SK-N-SH (cell line): ENCODE results near the gene TMEM140. TPM values are rescaled to one million over a fixed set of nuclear protein-coding genes. Genes with fewer than 3 reads are reported as not detected.

Experiments
- CTCF ChIA-PET: fragments of 300-600, 350-600 bp; formaldehyde crosslinking; extraction: SDS; loops from one replicate; lab custom pipeline; 2021; lab: Yijun Ruan, JAX
- POLR2A ChIA-PET: fragments of 350-600 bp; sonication (Branson Sonifier 250); formaldehyde crosslinking; extraction: SDS; loops from one replicate; lab custom pipeline; 2020; ENCODE audit warnings: antibody characterized with exemption, inconsistent platforms; lab: Yijun Ruan, JAX
- DNase-seq: peaks from one replicate; pipeline ENCODE4 v3.0.0; 2012
- H2AFZ ChIP-seq: fragments of 200-600 bp; sonication (generic); 2 replicates; pipeline ENCODE4 v1.8.1; 2016; ENCODE audit warnings: antibody characterized with exemption, mild to moderate bottlenecking, low read depth
- H3F3A ChIP-seq: fragments of 200-600 bp; sonication (generic); replicated peaks from 2 replicates; pipeline ENCODE3; 2016; ENCODE audit warnings: antibody characterized with exemption, mild to moderate bottlenecking; ENCODE audit not compliant: insufficient read depth
- H3K27ac ChIP-seq, 2 experiments: fragments of 200-500 bp in 1 of 2; fragments of 200-600 bp in 1 of 2; sonication (Bioruptor generic) in 1 of 2; sonication (generic), shearing (Covaris generic) in 1 of 2; 2 replicates each; pipeline versions ENCODE4 v1.5.1 to v1.6.1; 2014 to 2016; ENCODE audit warnings: low read depth in 2 of 2, inconsistent platforms in 1 of 2, low read length in 1 of 2, mild to moderate bottlenecking in 1 of 2, mixed read lengths in 1 of 2
- H3K27me3 ChIP-seq: fragments of 200-600 bp; sonication (generic), shearing (Covaris generic); 2 replicates; pipeline ENCODE4 v1.6.1; 2016; ENCODE audit warnings: mixed run types; ENCODE audit not compliant: insufficient read depth
- H3K36me3 ChIP-seq, 2 experiments: fragments of 200-500 bp in 1 of 2; fragments of 200-600 bp in 1 of 2; sonication (Bioruptor generic) in 1 of 2; sonication (generic) in 1 of 2; replicated peaks in 1 of 2; 2 replicates each; pipeline versions ENCODE3 to v1.5.1; 2014 to 2016; ENCODE audit warnings: low read length in 1 of 2, mild to moderate bottlenecking in 1 of 2; ENCODE audit not compliant: insufficient read depth in 2 of 2, control insufficient read depth in 1 of 2
- H3K4me1 ChIP-seq, 2 experiments: fragments of 200-500 bp in 1 of 2; fragments of 200-600 bp in 1 of 2; sonication (Bioruptor generic) in 1 of 2; sonication (generic), shearing (Covaris generic) in 1 of 2; 2 replicates each; pipeline versions ENCODE4 v1.5.1 to v1.6.1; 2014 to 2016; ENCODE audit warnings: low read depth in 1 of 2, low read length in 1 of 2, mixed run types in 1 of 2; ENCODE audit not compliant: insufficient read depth in 2 of 2, control insufficient read depth in 1 of 2
- H3K4me2 ChIP-seq: fragments of 200-600 bp; sonication (generic), shearing (Covaris generic); 2 replicates; pipeline ENCODE4 v1.6.1; 2017; ENCODE audit warnings: mixed run types
- H3K4me3 ChIP-seq, 2 experiments: fragments of 200-500 bp in 1 of 2; fragments of 200-600 bp in 1 of 2; sonication (Bioruptor generic) in 1 of 2; sonication (generic), shearing (Covaris generic) in 1 of 2; 2 replicates each; pipeline versions ENCODE4 v1.5.1 to v1.8.1; 2014 to 2016; ENCODE audit warnings: low read depth in 2 of 2, inconsistent platforms in 1 of 2, low read length in 1 of 2, mild to moderate bottlenecking in 1 of 2, mixed read lengths in 1 of 2, moderate library complexity in 1 of 2
- H3K79me2 ChIP-seq: fragments of 200-600 bp; sonication (generic); 2 replicates; pipeline ENCODE4 v1.8.1; 2017; ENCODE audit warnings: mild to moderate bottlenecking; ENCODE audit not compliant: insufficient read depth
- H3K9ac ChIP-seq: fragments of 200-600 bp; sonication (generic); 2 replicates; pipeline ENCODE4 v1.6.1; 2017; ENCODE audit warnings: mixed run types
- H3K9me2 ChIP-seq: fragments of 200-600 bp; sonication (generic); 2 replicates; pipeline ENCODE4 v1.6.1; 2017; ENCODE audit warnings: mixed run types
- H3K9me3 ChIP-seq: fragments of 200-600 bp; sonication (generic); 2 replicates; pipeline ENCODE4 v1.6.1; 2017; ENCODE audit warnings: mixed run types, mild to moderate bottlenecking, moderate library complexity
- H4K20me1 ChIP-seq: fragments of 200-600 bp; sonication (generic); 2 replicates; pipeline ENCODE4 v1.6.1; 2017; ENCODE audit warnings: mild to moderate bottlenecking, mixed run types; ENCODE audit not compliant: insufficient read depth
- ELF1 ChIP-seq: IDR thresholded peaks from 2 replicates; pipeline ENCODE4 v1.4.0; 2012
- EP300 ChIP-seq, 2 experiments: IDR thresholded peaks; 2 replicates each; pipeline versions ENCODE4 v1.4.0 to v1.6.1; 2012; ENCODE audit warnings: borderline replicate concordance in 1 of 2, low read depth in 1 of 2, low read length in 1 of 2
- FOXJ3 ChIP-seq: sonication (generic); formaldehyde crosslinking; IDR thresholded peaks from 2 replicates; pipeline ENCODE4 v1.5.1; 2020; ENCODE audit warnings: mild to moderate bottlenecking, missing genetic modification reagents
- FOXM1 ChIP-seq: IDR thresholded peaks from 2 replicates; pipeline ENCODE4 v1.4.0; 2012; ENCODE audit warnings: low read depth, mild to moderate bottlenecking
- GABPA ChIP-seq: IDR thresholded peaks from 2 replicates; pipeline ENCODE4 v1.4.0; 2012; ENCODE audit warnings: low read depth, mild to moderate bottlenecking
- JUND ChIP-seq: IDR thresholded peaks from 2 replicates; pipeline ENCODE4 v1.4.0; 2012
- MEF2A ChIP-seq: IDR thresholded peaks from 2 replicates; pipeline ENCODE4 v1.4.0; 2012; ENCODE audit warnings: low read depth, borderline replicate concordance
- POLR2AphosphoS5 ChIP-seq: IDR thresholded peaks from 2 replicates; pipeline ENCODE4 v1.6.1; 2012; ENCODE audit warnings: low read depth, low read length
- RAD21 ChIP-seq: IDR thresholded peaks from 2 replicates; pipeline ENCODE4 v1.6.1; 2012; ENCODE audit warnings: mild to moderate bottlenecking, low read length
- RCOR1 ChIP-seq: fragments of 150-350 bp; IDR thresholded peaks from 2 replicates; pipeline ENCODE4 v1.6.1; 2017; ENCODE audit warnings: antibody characterized with exemption, low read length
- RFX5 ChIP-seq: IDR thresholded peaks from 2 replicates; pipeline ENCODE4 v1.6.1; 2012; ENCODE audit warnings: mild to moderate bottlenecking, improper control_type of control experiment, low read length
- SIN3A ChIP-seq: IDR thresholded peaks from 2 replicates; pipeline ENCODE4 v1.6.1; 2012; ENCODE audit warnings: low read depth, mild to moderate bottlenecking, low read length, moderate library complexity, borderline replicate concordance
- WGBS: methylation state at CpG from one replicate; pipeline ENCODE4 v1.1.6; 2017; ENCODE audit warnings: low lambda C conversion rate; 5-methylcytosine and 5-hydroxymethylcytosine counted together
- polyA plus RNA-seq, 3 experiments: library from polyadenylated mRNA; depleted of rRNA; stranded (reverse); fragments of >200 nt; gene quantifications; 2 replicates each; pipeline ENCODE4 v1.2.3, GENCODE V29; 2012
- TF ChIP-seq, protein P1 (sequence below): IDR thresholded peaks from 2 replicates; pipeline ENCODE4; 2012
- TF ChIP-seq, protein P2 (sequence below): IDR thresholded peaks from 2 replicates; pipeline ENCODE4 v1.4.0; 2012; ENCODE audit warnings: low read depth
- TF ChIP-seq, protein P3 (sequence below): fragments of 150-350 bp; IDR thresholded peaks from 2 replicates; pipeline ENCODE4 v1.6.1; 2016; ENCODE audit warnings: mild to moderate bottlenecking, low read depth, low read length
- TF ChIP-seq, protein P4 (sequence below): IDR thresholded peaks from 2 replicates; pipeline ENCODE4 v1.4.0; 2012; ENCODE audit warnings: low read depth, borderline replicate concordance
- TF ChIP-seq, protein P5 (sequence below): IDR thresholded peaks from 2 replicates; pipeline ENCODE4 v1.6.1; 2012; ENCODE audit warnings: mild to moderate bottlenecking, low read depth, low read length, moderate library complexity

TMEM140 gene
- polyA plus RNA-seq, 1 of the 3 experiments (the other 2 are of a cell fraction): 0.12 TPM

GRCh38 chr7:135185471-135186260 is 37.8 kb downstream of the TMEM140 start:
- Histone ChIP-seq H3K9me2 (no peaks in the 10 kb centered on the region), H3K4me3 (no peak overlapping the region), H3K36me3 (peaks cover 14 to 46% of the 10 kb centered on the region in 2 experiments), H3K4me2 (no peak overlapping the region), H3K79me2 (no peaks in the 10 kb centered on the region), H2AFZ (no peak overlapping the region), H3K27ac (no peak overlapping the region), H3K27me3 (no peaks in the 10 kb centered on the region)
- POLR2A ChIA-PET: no interaction called here
- TF ChIP-seq POLR2AphosphoS5 (no peak), GABPA (no peak), FOXJ3 (CRISPR knock-in tag) (no peak), SIN3A (no peak), RFX5 (no peak), RAD21 (no peak), EP300 (IDR thresholded peaks at IDR 0.05; ENCODE audit: borderline replicate concordance in 1 of 2, low read depth in 1 of 2, low read length in 1 of 2) (no peak), RCOR1 (no peak), MEF2A (no peak), FOXM1 (no peak), JUND (no peak), ELF1 (no peak)
- TF ChIP-seq, protein P1, sequence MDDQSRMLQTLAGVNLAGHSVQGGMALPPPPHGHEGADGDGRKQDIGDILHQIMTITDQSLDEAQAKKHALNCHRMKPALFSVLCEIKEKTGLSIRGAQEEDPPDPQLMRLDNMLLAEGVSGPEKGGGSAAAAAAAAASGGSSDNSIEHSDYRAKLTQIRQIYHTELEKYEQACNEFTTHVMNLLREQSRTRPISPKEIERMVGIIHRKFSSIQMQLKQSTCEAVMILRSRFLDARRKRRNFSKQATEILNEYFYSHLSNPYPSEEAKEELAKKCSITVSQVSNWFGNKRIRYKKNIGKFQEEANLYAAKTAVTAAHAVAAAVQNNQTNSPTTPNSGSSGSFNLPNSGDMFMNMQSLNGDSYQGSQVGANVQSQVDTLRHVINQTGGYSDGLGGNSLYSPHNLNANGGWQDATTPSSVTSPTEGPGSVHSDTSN: no peak
- TF ChIP-seq, protein P2, sequence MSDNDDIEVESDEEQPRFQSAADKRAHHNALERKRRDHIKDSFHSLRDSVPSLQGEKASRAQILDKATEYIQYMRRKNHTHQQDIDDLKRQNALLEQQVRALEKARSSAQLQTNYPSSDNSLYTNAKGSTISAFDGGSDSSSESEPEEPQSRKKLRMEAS: no peak
- TF ChIP-seq, protein P3, sequence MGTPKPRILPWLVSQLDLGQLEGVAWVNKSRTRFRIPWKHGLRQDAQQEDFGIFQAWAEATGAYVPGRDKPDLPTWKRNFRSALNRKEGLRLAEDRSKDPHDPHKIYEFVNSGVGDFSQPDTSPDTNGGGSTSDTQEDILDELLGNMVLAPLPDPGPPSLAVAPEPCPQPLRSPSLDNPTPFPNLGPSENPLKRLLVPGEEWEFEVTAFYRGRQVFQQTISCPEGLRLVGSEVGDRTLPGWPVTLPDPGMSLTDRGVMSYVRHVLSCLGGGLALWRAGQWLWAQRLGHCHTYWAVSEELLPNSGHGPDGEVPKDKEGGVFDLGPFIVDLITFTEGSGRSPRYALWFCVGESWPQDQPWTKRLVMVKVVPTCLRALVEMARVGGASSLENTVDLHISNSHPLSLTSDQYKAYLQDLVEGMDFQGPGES: no peak
- TF ChIP-seq, protein P4, sequence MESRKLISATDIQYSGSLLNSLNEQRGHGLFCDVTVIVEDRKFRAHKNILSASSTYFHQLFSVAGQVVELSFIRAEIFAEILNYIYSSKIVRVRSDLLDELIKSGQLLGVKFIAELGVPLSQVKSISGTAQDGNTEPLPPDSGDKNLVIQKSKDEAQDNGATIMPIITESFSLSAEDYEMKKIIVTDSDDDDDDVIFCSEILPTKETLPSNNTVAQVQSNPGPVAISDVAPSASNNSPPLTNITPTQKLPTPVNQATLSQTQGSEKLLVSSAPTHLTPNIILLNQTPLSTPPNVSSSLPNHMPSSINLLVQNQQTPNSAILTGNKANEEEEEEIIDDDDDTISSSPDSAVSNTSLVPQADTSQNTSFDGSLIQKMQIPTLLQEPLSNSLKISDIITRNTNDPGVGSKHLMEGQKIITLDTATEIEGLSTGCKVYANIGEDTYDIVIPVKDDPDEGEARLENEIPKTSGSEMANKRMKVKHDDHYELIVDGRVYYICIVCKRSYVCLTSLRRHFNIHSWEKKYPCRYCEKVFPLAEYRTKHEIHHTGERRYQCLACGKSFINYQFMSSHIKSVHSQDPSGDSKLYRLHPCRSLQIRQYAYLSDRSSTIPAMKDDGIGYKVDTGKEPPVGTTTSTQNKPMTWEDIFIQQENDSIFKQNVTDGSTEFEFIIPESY: no peak
- TF ChIP-seq, protein P5, sequence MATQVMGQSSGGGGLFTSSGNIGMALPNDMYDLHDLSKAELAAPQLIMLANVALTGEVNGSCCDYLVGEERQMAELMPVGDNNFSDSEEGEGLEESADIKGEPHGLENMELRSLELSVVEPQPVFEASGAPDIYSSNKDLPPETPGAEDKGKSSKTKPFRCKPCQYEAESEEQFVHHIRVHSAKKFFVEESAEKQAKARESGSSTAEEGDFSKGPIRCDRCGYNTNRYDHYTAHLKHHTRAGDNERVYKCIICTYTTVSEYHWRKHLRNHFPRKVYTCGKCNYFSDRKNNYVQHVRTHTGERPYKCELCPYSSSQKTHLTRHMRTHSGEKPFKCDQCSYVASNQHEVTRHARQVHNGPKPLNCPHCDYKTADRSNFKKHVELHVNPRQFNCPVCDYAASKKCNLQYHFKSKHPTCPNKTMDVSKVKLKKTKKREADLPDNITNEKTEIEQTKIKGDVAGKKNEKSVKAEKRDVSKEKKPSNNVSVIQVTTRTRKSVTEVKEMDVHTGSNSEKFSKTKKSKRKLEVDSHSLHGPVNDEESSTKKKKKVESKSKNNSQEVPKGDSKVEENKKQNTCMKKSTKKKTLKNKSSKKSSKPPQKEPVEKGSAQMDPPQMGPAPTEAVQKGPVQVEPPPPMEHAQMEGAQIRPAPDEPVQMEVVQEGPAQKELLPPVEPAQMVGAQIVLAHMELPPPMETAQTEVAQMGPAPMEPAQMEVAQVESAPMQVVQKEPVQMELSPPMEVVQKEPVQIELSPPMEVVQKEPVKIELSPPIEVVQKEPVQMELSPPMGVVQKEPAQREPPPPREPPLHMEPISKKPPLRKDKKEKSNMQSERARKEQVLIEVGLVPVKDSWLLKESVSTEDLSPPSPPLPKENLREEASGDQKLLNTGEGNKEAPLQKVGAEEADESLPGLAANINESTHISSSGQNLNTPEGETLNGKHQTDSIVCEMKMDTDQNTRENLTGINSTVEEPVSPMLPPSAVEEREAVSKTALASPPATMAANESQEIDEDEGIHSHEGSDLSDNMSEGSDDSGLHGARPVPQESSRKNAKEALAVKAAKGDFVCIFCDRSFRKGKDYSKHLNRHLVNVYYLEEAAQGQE: no peak
- TF ChIP-seq, all 33 proteins: peak for 0
- H3K9me3 ChIP-seq: peaks cover 20% of the 10 kb centered on the region
- H3K4me1 ChIP-seq: peaks cover 0 to 10% of the 10 kb centered on the region in 2 experiments; a peak in 2 of 4 replicates
- no peak for DNase-seq
- no peaks in the 10 kb centered on the region for H3F3A ChIP-seq
- no peak overlapping the region for H3K9ac ChIP-seq
- CTCF ChIA-PET: interaction anchor here (0.6 to 1.2 kb wide), 2 partner anchors 15 to 539 kb away, joined by 3 to 5 read pairs; partner anchors contain the start of genes BPGM and CYREN
- no peaks in the 10 kb centered on the region for H4K20me1 ChIP-seq
- 70% methylated on average over 7 of the region's 7 CpGs for WGBS
